GM21717 (cell line): ENCODE measurements around the gene ARPC5L.
"Not testable (repeated sequence)": the region's sequence is repeated elsewhere in the genome, so short reads cannot be mapped to it uniquely, and the experiment has no call there.

Source experiments
- ATAC-seq: cut with Tn5 transposase; IDR thresholded peaks from one replicate; pipeline ENCODE4 v1.9.1; 2021; ENCODE audit warnings: mild to moderate bottlenecking, moderate library complexity; ENCODE audit not compliant: unreplicated experiment

Gene ARPC5L

GRCh38 chr9:124861342-124862229 lies at the start of gene ARPC5L, which contains the start of gene RPL35:
ARPC5L (plus strand) TSS chr9:124862130; CDS start chr9:124869291, 7,161 bp downstream.
RPL35 (minus strand) TSS chr9:124861957; CDS start chr9:124861912, 45 bp downstream.
- peak; percentile 81 for ATAC-seq

DNA sequence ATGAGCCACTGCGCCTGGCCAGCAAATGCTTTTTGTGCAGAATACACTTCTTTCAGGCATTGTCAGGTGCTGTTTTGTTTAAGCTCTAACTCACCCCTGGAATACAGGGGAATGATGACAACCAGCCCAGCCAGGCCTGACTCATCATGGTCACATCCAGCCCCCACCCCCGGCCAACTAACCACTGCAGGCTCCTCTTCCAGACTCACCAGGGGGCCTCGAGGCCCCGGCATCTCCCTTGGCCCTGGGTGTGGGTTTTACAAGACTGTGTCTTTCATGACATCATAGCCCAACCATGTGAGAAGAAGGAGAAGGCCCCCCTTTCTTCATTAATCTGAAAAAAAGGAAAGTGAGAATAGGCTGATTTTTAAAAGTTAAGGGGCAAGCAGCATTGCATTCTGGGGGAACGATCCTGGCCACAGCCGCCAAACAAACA lies 49.5 kb upstream of the ARPC5L start:
- no peak for ATAC-seq

- no peak for ATAC-seq
These were observed 48.9 kb upstream of the ARPC5L start for GRCh38 chr9:124813041-124813440.

DNA sequence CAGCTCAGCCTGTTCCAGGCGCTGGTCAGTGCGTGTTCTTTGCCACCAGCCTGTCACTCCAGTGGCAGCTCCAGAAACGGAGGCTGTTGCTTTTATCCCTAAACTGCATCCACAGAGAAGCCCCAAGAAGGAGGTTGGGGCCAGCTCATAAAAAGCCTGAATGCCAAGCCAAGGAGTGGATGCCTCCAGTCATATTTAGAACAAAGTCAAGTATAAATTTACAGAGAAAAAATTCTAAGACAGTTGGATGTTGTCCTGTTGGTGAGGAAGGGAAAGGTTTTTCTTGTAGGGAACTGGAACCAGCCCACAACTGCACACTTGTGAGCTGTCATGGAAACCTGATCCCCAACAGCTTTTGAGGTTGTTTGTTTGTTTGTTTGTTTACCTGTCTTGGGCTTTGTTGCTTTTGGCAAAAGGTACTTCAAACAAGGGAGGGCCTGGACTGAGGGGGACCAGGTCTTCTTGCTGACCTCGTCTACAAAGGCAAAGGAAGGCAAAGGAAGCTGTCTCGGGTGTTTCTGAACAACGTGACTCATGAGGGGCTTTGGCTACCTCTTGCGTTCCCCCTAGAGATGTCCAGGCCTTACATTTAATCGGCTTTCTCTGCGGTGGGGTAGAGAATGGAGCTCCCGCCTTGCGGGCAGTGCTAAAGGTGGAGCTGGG lies 48.3 kb upstream of the ARPC5L start:
- no peak for ATAC-seq

- no peak for ATAC-seq
These were observed 47.8 kb upstream of the ARPC5L start for GRCh38 chr9:124814164-124814535.

- no peak for ATAC-seq
These were observed 46.3 kb upstream of the ARPC5L start for GRCh38 chr9:124815601-124816000.

- ATAC-seq: no peak
These were observed 43.3 kb upstream of the ARPC5L start for GRCh38 chr9:124818431-124819281.

DNA sequence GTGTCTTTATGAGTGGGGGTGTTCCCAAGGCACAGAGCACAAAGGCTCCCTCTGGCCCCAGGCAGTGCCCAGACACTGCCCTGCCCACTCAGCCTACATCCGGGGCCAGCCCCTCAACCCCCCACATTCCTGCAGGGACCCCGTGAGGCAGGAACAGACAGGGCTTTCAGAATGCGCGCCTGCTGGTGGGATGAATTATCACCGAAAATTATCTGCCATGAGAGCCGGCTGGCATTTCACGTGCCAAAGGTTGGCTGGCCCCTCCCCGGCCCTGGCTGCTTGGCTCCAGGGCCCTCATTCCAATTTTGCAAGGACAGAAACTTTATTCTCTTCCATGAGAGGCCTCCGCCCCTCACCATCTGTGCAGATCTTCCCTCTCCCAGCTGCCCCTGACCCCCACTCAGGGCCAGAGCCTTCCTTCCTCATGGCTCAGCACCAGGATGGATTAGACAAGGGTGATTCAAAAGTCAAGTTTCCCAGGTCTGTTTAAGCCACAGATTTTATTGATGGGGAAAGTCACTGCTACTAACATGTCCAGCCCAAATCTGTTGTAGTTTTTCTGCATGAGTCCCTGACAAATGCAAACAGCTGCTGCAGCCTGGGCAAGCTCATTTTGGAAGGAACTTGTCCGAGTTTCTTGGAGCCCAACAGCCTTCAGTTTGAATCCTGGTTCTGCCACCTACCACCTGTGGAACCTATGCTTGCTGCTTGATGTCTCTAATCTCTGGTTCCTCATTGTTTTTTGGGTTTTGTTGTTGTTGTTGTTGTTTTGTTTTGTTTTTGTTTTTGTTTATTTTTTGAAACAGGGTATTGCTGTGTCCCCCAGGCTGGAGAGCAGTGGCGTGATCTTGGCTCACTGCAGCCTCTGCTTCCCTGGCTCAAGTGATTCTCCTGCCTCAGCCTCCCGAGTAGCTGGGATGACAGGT lies 41.0 kb upstream of the ARPC5L start:
- no peak for ATAC-seq

GRCh38 chr9:124828489-124829333 lies 33.2 kb upstream of the ARPC5L start:
- no peak for ATAC-seq

DNA sequence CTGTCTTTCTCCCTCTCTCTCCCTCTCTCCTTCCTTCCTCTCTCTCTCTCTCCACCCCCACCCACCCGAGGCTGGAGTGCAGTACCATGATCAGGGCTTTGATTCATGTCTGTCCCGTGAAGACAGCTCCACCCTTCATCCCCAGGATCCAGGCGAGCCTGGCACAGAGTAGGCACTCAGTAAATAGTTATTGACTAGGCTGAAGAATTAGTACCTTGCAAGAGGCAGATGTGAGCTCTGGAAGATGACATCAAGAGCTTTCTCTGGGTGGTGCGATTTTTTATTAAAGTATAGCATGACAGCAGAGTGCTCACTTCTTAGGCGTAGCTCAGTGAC lies 32.6 kb upstream of the ARPC5L start:
- ATAC-seq: no peak

DNA sequence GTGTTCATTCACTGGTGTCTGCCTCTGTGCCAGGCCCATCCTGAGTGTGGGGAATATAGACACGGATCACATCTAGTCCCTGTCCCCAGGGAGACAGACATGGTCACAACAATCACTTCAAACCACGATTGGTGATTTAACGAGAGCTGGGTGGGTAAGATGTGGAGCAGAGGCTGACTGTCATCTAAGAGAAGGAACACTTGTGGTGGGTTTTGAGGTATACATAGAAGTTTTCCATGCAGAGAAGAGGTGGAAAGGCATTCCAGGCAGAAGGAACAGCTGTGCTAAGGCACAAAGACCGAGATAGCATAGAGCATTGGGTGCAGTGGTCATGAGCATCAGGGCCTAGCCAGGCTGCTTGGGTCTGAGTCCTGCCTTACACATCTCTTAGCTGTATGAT lies 31.3 kb upstream of the ARPC5L start:
- ATAC-seq: no peak

GRCh38 chr9:124831642-124832364 lies 30.1 kb upstream of the ARPC5L start:
- ATAC-seq: no peak

DNA sequence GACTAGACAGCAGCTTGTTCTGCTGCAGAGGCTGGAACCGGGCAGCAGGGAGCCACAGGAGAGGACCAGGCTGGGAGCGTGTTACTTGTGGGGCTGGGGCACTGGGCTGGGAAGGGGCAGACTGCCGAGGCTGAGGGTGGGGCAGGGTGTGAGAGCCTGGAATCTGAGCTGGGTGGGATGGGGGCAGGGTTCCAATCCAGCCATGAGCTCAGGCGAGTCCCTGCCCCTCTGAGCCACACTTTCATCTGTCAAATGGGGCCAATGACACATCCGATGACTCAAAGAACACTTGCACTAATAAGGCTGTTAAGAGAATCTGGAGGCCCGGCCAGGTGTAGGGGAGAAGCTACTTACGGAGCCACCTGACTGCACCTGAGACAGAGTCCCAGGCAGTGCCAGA lies 27.3 kb upstream of the ARPC5L start:
- ATAC-seq: no peak

GRCh38 chr9:124835026-124835557 lies 26.8 kb upstream of the ARPC5L start:
- ATAC-seq: no peak

- ATAC-seq: not testable (repeated sequence)
These were observed 23.8 kb upstream of the ARPC5L start for GRCh38 chr9:124838132-124838531.

- not testable (repeated sequence) for ATAC-seq
These were observed 23.2 kb upstream of the ARPC5L start for GRCh38 chr9:124838567-124839275.

- ATAC-seq: no peak
These were observed 22.2 kb upstream of the ARPC5L start for GRCh38 chr9:124839612-124840299.
